ENCODE results near the gene SOS2.
"Not testable (repeated sequence)": the region's sequence is repeated elsewhere in the genome, so short reads cannot be mapped to it uniquely, and the experiment has no call there.

The SOS2 gene

DNA sequence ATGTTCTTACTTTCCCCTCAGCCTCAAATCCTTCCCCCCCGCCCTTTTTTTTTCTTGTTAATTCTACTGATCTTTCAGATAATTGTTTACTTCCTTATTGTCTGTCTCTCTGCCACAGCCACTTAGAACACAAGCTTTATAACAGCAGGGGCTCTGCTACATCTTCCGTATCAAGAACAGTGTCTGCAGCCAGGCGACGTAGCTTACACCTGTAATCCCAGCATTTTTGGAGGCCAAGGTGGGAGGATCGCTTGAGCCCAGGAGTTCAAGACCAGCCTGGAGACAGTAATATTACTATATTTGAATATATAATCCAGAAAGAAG, 5.4 kb downstream of the SOS2 start:
- no peak for DNase-seq (ENCODE audit: low spot score)

DNA sequence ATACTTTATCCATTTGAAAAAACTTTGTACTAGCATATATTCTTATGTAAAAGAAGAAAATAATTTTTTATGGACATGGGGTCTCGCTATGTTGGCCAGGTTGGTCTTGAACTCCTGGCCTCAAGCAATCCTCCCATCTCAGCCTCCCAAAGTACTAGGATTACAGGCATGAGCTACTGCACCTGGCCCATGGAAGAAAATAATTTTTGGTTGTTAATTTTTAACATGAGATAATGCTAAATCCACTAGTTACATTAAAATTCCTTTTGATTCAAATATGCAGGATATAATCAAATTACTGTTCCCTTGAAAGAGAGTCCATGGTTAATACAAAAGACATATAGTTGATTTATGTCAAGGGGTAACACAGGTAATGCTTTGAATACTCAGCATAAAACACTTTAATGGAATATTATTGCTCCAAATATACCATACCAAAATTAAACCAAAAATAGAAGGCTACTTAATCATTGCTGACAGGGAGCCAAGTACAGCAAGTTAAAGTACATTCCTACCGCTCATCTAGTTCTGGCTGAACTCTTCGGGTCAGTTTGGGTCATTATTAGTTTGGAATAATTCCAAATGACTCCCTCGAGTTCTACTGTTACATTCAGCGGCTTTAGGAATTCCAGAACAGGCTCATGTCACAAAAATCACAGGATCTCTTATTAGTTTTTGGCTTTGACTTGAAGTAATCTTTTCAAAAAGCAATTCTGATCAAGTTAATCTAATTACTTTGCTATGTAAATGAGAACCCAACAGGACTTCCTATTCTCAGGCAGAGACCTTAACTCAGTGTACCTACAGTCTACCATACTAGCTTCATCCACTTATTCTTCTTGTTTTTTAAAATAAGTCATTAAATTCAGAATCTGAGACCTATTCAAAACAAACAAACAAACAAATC, 6.1 kb downstream of the SOS2 start:
- DNase-seq (ENCODE audit: low spot score), result no peak

DNA sequence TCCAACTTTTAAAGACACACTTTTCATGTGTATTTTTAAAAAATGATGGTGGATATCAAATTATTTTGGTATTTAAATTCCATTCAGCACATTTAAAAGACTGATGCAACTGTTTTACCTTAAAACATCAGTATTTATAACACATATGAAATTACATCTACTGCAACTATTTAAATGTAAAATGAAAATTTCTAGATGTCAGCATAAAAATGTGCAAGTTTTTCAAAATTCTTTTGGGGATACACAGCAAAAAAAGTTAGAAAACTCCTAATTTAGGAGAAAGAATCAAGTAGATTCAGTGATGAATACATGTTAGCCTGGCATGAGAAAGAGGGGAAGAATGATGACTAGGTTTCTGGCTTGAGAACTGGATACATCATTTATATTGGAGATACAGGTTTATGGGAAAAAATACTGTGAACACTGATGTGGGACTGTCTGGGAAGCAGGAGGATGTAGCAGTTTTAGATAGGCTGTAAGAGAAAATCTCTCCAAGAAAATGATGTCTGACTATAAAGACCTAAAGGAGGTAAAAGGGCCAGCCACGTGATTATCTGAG, 9.2 kb downstream of the SOS2 start:
- DNase-seq (ENCODE audit: low spot score), result no peak

DNA sequence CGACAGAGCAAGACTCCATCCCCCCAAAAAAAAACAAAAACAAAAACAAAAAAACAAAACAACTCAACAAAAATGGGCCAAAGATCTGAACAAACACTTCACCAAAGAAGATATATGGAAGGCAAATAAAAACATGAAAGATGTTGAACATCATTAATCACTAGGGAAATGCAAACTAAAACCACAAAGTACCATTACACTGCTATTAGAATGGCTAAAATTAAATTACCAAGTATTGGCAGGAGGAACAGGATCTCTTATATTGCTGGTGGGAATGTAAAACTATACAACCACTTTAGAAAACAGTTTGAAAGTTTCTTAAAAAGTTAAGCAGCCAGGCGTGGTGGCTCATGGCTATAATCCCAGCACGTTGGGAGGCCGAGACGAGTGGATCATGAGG, 12.9 kb downstream of the SOS2 start:
- no peak for DNase-seq (ENCODE audit: low spot score)

DNA sequence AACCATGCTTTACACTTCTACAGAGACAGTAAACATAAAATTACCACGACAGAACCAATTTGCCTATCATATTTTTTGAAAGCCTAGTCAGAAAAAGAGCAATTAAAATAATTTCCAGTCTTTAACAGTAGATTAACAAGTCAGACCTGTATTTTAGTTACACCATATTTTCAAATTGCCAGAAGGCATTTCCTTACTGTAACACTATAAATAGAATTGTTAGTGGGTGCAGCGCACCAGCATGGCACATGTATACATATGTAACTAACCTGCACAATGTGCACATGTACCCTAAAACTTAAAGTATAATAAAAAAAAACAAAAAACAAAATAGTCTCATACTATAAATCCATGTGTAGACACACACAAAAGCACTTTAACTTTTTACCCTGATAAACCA, 16.0 kb downstream of the SOS2 start:
- no peak for DNase-seq (ENCODE audit: low spot score)

DNA sequence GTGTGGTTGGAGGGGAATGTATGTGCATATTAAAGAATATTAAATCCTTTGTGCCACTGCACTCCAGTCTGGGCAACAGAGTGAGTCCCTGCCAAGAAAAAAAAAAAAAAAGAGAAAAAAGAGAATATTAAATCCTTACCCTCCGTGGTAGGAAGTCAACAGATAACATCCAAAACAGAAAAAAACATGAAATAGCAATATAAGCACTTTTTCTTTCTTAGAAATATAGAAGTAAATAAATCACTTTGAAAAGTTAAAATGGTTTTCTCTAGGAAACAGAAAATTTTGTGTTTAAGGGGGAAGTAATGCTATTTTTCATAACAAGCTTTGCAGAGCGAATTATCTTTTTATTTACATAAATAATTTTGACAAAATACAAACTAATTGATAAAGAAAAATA, 17.6 kb downstream of the SOS2 start:
- no peak for DNase-seq (ENCODE audit: low spot score)

DNA sequence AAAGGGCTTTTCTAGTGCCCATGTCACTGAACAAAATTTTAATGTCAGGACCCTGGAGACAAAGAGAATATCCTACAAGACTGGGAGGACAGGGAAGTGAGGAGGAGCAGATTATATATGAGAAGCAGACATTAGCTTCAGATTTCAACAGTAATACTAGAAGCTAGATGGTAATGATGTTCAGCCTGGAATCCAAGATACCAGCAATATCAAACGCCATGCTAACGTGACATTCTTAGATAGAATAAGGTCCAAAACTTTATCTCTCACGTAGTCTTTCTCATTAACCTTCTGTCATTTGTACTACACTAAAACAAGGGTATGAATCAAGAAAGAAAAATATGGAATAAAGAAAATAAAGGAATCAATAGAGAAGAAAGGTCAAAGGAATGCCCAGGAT, 18.7 kb downstream of the SOS2 start:
- no peak for DNase-seq (ENCODE audit: low spot score)

DNA sequence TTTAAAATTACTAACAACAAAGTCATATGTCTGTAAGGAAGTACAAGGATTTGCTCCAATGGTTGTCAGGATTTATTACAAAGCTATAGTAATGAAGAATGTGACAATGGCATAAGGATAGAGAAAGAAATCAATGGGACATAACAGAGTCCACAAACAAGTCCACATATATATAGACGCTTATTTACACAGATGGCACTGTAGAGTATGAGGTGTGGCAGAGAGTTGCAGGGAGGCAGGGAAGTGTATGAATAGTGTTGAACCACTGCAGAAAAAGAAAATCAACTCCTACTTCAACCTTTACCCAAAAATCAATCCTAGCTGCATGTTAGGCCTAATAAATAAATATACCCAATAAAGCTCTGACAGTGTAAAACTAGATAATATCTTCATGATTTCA, 21.3 kb downstream of the SOS2 start:
- DNase-seq (ENCODE audit: low spot score), result no peak

DNA sequence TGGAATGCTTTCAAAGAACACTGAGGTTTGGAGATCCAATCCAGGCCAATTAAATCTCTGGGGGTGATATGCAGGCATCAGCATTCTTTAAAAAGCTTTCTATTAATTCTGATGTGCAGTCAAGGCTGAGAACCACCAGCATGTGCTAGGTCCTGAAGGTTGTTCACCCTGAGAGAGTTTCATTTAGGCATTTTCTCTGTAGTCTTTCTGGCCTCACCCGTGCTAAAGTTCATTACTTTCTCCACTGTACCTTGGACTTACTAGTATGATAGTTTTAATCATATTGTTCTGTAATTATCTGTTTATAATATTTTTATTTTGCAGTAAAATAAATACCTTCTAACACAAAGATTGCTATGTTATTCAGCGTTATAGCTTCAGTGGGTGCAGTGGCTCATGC, 32.9 kb downstream of the SOS2 start:
- no peak for DNase-seq (ENCODE audit: low spot score)

DNA sequence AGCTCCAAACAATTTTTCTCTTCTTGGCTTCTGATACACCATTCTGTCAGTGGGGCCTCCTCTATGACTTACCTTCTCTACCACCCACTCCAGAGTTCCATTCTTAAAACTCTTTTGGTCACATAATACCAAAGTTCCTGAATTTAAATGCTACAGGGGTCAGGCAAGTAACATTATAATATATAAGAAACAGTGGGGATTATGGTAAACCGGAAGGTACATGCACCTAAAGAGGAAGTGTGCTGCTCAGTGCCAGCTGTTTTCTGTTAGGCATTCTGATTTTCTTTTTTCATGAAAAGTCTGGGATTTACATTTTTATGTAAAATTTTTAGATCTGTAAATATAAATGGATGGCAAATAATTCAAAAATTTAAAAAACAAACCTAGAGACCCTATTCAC, 39.9 kb downstream of the SOS2 start:
- DNase-seq (ENCODE audit: low spot score), result no peak

DNA sequence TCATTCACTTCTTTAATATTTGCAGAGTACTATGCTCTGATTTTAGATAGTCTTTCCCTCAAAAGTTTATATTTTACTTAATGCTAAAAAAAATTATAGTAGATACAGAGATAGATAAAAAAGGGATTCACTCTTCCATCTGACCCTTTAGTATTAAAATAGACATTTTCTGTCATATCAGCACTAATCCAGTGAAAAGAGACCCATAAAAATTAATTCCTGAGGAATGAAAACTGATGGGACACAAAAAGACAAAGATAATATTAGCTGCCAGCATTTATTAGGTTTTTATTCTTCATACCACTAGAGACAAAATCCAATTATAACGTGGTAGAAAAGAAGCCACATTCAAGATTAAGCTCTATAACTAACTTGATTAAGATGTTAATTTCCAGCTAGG, 45.3 kb downstream of the SOS2 start:
- no peak for DNase-seq (ENCODE audit: low spot score)

DNA sequence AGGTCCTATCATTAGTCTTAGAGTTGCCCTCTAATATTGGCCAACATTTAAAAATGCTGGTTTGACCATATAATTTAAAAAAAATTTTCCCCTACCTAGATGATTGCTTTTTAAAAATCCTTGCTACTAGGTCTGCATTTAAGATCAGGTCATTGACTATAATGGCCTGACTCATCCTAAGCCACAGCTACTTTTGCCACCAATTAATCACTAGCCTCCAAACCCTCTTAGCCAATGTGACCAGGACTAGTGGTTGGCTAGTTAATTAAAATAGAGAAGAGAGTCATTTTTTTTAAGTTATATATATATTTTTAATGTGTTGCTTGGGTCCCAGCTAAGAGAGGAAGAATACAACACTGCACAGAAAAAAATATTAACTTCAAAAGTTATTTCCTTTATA, 57.5 kb downstream of the SOS2 start:
- no peak for DNase-seq (ENCODE audit: low spot score)

DNA sequence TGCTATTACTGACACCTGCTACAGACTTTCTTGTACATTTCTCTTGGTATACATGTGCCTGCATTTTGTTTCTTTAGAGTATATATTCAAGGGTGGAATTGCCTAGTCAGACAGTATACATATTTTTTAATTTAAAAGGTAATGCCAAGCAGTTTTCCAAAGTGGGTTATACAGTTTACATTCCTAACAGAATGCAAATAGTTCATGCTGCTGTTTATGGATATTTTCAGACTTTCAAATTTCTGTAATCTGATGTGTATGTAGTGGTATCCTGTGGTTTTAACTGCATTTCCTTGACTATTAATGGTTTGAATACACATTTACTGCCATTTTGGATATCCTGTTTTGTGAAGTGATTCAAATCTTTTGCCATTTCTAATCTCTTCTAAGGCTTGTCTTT, 59.5 kb downstream of the SOS2 start:
- no peak for DNase-seq (ENCODE audit: low spot score)

DNA sequence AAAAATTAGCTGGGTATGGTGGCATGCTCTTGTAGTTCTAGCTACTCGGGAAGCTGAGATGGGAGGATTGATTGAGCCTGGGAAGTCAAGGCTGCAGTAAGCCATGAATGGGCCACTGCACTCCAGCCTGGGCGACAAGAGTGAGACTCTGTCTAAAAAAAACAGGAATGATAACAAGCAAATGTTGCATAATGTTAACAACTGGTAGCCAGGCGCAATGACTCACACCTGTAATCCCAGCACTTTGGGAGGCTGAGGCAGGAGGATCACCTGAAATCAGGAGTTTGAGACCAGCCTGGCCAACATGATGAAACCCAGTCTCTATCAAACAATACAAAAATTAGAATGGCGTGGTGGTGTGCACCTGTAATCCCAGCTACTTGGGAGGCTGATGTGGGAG, 64.0 kb downstream of the SOS2 start:
- not testable (repeated sequence) for DNase-seq (ENCODE audit: low spot score)

DNA sequence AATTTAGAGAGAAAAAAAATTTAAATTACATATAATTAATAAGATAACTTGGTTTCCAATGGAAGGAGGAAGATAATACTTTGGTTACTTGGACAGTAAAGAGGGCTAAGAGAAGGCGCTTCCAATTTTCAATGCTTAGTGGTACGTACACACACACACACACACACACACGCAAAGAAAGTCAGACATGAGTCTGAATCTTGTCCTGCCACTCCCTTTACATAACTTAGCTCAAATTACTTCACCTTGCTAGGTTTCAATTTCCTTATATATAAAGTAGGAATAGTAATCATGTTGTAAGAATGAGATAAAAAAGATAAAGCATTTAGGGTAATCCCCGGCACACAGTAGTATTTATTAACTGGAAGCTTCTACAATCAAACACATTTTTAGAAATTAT, 75.3 kb downstream of the SOS2 start:
- DNase-seq (ENCODE audit: low spot score), result no peak

DNA sequence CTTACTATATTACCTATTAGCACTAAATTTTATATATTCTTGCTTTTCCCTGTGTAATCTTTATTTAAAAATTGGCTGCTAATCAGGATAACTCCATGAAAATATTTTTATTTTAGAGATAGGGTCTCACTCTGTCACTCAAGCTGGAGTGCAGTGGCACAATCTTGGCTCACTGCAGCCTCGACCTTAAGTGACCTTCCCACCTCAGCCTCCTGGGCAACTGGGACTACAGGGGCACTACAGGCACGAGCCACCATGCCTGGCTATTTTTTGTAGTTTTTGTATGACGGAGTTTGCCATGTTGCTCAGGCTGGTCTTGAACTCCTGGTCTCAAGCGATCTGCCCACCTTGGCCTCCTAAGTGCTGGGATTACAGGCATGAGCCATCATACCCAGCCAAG, 82.6 kb downstream of the SOS2 start:
- no peak for DNase-seq (ENCODE audit: low spot score)

DNA sequence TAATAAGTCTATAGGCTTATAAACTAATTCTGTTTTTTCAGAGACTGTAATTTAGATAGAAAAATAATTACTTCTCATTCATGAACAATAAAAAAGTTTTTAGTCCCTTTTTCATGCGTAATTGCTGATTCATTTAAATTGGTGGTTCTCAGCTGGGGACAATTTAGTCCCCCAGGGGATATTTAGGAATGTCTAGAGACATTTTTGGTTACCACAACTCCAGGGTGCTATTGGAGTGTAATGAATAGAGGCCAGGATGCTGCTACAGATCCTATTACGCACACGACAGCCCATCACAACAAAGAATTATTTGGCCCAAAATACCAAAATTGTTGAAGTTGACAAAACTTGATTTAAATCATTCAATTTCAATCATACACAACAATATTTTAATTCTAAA, 92.2 kb downstream of the SOS2 start:
- no peak for DNase-seq (ENCODE audit: low spot score)

DNA sequence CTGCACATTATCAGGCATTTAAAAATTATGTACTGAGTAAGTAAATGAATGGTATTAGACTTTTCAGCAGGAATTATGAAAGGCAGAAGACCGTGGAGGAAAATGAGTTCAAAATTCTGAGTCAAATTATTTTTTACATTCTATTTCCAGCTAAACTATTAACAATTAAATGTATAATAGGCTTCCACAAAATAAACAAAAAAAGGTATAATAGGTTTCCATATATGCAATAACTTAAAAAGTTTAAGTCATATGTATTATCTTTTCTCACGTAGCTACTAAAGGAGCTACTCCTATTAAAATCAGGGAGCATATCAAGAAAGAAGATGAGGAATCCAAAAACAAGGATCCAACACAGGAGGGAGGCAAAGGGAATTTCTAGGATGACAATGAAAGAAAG, 103.6 kb downstream of the SOS2 start:
- DNase-seq (ENCODE audit: low spot score), result no peak

DNA sequence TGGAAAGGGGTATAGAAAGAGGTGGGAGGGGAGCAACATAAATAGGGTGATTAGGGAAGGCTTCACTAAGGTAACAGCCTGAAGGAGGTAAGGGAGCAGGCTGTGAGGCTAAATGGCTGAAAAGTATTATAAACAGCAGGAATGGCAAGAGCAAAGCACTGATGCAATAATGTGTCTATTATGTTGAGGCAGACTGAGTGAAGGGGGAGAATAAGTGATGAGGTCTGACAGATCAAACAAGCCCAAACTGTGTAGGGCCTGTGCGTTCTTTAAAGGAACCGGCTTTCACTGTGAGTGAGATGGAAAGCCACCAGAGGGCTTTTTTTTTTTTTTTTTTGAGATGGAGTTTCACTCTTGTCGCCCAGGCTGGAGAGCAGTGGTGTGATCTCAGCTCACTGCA, 108.3 kb downstream of the SOS2 start:
- no peak for DNase-seq (ENCODE audit: low spot score)

DNA sequence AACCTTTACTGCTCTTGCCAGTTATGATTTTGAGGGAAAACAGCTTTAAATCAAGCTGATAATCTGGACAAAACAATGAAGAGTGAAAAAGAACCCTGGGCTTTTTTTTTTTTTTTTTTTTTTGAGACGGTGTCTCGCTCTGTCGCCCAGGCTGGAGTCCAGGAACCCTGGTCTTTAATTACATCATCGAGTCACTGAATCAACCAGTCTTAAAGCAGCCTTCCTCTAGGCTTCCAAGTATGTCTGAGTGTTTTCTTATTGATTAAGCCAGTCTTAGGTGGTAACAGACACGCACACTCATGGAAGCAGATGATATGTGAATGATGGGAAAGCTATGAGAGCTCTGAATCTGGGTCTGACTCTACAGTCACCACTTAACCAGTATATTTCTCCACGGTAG, 109.1 kb downstream of the SOS2 start:
- DNase-seq (ENCODE audit: low spot score), result no peak

DNA sequence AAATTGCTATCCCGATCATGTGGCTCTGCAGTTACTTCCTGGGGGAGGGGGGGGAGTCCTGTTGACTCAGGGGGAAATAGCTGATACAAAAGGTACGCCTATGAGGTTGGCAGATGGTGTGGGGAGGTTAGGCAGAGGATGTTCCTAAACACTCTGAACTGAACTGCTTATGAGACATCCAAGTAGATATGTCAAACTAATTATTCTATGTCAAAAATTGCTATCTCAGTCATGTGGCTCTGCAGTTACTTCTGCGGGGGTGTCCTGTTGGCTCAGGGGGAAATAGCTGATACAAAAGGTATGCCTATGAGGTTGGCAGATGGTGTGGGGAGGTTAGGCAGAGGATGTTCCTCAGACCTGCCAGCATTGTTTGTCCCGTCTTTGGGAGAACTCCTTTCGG, 109.9 kb downstream of the SOS2 start:
- no peak for DNase-seq (ENCODE audit: low spot score)

DNA sequence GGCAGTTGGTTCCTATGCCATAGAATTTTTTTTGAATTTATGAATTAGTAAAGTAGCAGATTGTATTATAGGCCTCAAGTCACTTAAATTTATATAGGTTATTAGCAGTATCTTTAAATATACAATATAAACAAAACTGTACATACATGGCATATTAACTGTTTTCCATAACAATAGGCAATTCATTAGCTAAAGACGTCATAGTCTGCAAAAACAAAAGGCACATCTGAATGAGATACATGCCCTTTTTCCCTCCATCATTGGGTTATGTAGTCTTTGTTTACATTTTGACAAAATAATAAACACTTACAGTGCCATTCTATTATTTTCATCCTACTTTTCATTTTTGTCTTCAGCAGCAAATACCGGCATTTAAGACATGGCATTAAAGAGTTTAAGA, 113.9 kb downstream of the SOS2 start:
- no peak for DNase-seq (ENCODE audit: low spot score)

DNA sequence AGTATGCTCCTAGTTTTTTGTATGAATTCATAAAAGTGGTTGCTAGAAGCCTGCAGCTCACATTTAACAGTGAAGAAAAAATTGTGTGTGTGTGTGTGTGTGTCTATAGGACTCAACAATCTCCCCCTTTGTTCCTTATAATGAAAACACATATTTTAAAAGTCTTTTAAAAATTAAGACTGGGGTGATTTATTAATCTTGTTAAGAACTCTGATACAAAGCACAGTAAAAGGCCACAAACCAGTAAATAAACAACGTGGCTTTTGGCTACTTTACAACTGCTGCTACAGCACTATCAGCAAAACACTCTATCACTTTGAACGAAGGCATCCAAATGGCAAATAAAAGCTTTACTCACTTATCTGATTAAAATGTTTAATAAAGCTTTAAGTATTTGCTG, 114.4 kb downstream of the SOS2 start:
- no peak for DNase-seq (ENCODE audit: low spot score)

All from CD4-positive, alpha-beta T cell treated with Interleukin-2 at 100 ng/mL for 4 hours (primary cell).